MCF 10A (cell line): ENCODE data around the gene GID8. TPM values are rescaled to one million over a fixed set of nuclear protein-coding genes. Genes with fewer than 3 reads are reported as not detected.

Experiments used
- BruUV-seq: library from RNA; stranded (reverse); fragments of 400-500 nt; replicated peaks from 2 replicates; lab custom pipeline; 2021; lab: Mats Ljungman, UMichigan
- CTCF ChIA-PET: fragments of 300-600 bp; sonication (Branson Sonifier 250); formaldehyde crosslinking; extraction: SDS; loops from one replicate; lab custom pipeline; 2021; ENCODE audit warnings: antibody characterized with exemption, inconsistent platforms; lab: Yijun Ruan, JAX
- POLR2A ChIA-PET: fragments of 300-600, 350-650 bp; sonication (Branson Sonifier 250); formaldehyde crosslinking; extraction: SDS; loops from one replicate; lab custom pipeline; 2020; ENCODE audit warnings: antibody characterized with exemption, inconsistent platforms; lab: Yijun Ruan, JAX
- DNase-seq: peaks from one replicate; pipeline ENCODE4 v3.0.0-alpha.2; 2018; ENCODE audit not compliant: unreplicated experiment
- H3K27ac Mint-ChIP-seq: one replicate; pipeline ENCODE4 v1.8.0; 2022; ENCODE audit warnings: mild to moderate bottlenecking, low read depth, mixed read lengths; ENCODE audit not compliant: unreplicated experiment
- H3K27me3 Mint-ChIP-seq: one replicate; pipeline ENCODE4 v1.8.0; 2022; ENCODE audit warnings: mixed read lengths; ENCODE audit not compliant: insufficient read depth, unreplicated experiment
- H3K36me3 Mint-ChIP-seq: one replicate; pipeline ENCODE4 v1.8.0; 2022; ENCODE audit warnings: mild to moderate bottlenecking, moderate library complexity, mixed read lengths; ENCODE audit not compliant: insufficient read depth, unreplicated experiment
- H3K4me1 Mint-ChIP-seq: one replicate; pipeline ENCODE4 v1.8.0; 2022; ENCODE audit warnings: mixed read lengths; ENCODE audit not compliant: insufficient read depth, unreplicated experiment
- H3K4me3 Mint-ChIP-seq: one replicate; pipeline ENCODE4 v1.8.0; 2022; ENCODE audit warnings: mild to moderate bottlenecking, moderate library complexity, mixed read lengths; ENCODE audit not compliant: unreplicated experiment
- H3K9me3 Mint-ChIP-seq: one replicate; pipeline ENCODE4 v1.8.0; 2022; ENCODE audit warnings: mixed read lengths; ENCODE audit not compliant: unreplicated experiment
- intact Hi-C: fragments of 100-400 bp; cut with micrococcal nuclease; formaldehyde crosslinking; loops from 2 replicates; pipeline ENCODE4 v1.14.1; 2022
- total RNA-seq: library from RNA; stranded (reverse); gene quantifications from 2 replicates; pipeline ENCODE4 v1.2.3, GENCODE V29; 2022
- TF ChIP-seq, protein P1 (sequence below): fragments of 200-600 bp; IDR thresholded peaks from one replicate; pipeline ENCODE4 v1.8.0; 2022; ENCODE audit warnings: antibody characterized with exemption, mild to moderate bottlenecking; ENCODE audit not compliant: unreplicated experiment

GID8 gene
- total RNA-seq, 1 experiment from 2014 or later: 31.6 TPM

DNA sequence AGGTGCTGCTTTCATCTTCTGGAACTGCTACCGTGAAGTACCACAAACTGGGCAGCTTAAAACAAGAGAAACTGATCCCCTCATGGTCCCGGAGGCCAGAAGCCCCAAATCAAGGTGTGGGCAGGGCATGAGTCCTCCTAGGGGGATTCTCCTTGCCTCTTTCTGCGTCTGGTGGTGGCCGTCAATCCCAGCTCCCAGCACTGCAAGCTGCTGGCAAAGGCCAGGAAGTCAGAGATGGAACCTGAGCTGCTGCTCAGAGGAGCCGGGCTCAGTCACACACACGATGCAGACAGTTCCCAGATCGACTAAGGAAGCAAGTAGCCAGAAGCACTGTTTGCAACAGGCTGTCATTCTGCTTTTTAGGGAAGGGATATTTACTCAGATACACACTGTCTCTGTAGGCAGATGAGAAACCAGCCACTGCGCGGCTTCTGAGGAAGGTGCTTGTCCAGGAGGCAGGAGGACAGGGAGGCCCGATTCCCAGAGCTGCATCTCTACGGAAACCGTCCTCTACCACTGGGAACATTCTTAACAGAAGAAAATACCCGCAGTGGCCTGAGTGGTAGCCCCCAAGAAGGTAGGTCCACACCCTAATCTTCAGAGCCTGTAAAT is 53.4 kb downstream of the GID8 start:
- H3K4me3 Mint-ChIP-seq: no peak overlapping the region
- peaks cover 55% of the 10 kb centered on the region for H3K27me3 Mint-ChIP-seq
- intact Hi-C loops: no loop called here
- H3K9me3 Mint-ChIP-seq: no peaks in the 10 kb centered on the region
- peaks cover 4% of the 10 kb centered on the region for H3K4me1 Mint-ChIP-seq
- no TSS peak for BruUV-seq
- DNase-seq: no peak
- TF ChIP-seq, protein P1, sequence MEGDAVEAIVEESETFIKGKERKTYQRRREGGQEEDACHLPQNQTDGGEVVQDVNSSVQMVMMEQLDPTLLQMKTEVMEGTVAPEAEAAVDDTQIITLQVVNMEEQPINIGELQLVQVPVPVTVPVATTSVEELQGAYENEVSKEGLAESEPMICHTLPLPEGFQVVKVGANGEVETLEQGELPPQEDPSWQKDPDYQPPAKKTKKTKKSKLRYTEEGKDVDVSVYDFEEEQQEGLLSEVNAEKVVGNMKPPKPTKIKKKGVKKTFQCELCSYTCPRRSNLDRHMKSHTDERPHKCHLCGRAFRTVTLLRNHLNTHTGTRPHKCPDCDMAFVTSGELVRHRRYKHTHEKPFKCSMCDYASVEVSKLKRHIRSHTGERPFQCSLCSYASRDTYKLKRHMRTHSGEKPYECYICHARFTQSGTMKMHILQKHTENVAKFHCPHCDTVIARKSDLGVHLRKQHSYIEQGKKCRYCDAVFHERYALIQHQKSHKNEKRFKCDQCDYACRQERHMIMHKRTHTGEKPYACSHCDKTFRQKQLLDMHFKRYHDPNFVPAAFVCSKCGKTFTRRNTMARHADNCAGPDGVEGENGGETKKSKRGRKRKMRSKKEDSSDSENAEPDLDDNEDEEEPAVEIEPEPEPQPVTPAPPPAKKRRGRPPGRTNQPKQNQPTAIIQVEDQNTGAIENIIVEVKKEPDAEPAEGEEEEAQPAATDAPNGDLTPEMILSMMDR: no peak
- POLR2A ChIA-PET: interaction anchor here (0.8 to 1.2 kb wide), 2 partner anchors 24 to 90 kb away, joined by 3 read pairs; no protein-coding TSS in a partner anchor
- H3K27ac Mint-ChIP-seq: no peak overlapping the region
- CTCF ChIA-PET: interaction anchor here (0.5 to 1.4 kb wide), 5 partner anchors 19 to 173 kb away, joined by 3 to 11 read pairs (median 3); no protein-coding TSS in a partner anchor
- H3K36me3 Mint-ChIP-seq: no peaks in the 10 kb centered on the region

DNA sequence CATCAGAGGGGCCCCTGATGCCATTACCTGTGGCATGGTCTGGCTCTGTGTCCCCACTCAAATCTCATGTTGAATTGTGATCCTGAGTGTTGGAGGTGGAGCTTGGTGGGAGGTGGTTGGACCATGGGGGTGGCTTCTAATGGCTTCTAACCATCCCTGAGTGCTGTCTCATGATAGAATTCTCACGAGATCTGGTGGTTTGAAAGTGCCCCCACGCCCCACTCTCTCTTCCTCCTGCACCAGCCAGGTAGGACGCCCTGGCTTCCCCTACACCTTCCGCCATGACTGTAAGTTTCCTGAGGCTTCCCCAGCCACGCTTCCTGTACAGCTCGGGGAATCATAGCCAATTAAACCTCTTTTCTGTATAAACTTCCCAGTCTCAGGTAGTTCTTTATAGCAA is 53.9 kb downstream of the GID8 start:
- no TSS peak for BruUV-seq
- peaks cover 61% of the 10 kb centered on the region for H3K27me3 Mint-ChIP-seq

DNA sequence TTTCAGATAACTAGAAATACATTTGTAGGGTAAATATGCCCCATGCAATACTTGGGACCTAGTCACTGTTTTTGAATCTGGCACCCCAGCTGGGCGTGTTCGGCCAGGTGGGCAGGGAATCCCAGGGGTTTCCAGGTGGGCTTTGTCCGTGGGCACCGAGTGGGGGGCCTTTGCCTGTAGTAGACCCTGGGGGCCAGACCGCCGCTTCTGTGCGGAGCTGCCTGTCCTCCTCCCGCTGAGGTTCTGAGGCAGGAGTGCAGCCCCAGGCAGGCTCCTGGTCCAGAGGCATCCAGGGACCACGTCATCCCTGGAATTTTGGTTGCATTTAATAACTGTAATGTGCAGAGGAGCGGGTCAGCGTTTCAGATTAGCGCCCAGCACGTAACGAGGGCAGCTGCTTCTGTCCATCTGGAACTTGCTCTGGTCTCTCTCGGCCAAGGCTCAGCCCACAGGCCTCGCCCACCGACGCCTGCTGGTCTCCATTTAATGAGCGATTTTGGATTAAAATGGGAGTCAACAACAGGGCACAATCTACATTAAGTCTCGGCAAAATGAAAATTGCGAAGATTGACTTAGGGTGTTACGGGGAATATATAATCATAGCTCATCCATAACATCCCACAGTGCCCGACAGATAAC is 56.0 kb downstream of the GID8 start:
- Mint-ChIP-seq H3K4me1 (peaks cover 4% of the 10 kb centered on the region), H3K27ac (no peak overlapping the region), H3K27me3 (peaks cover 82% of the 10 kb centered on the region), H3K36me3 (no peaks in the 10 kb centered on the region), H3K4me3 (no peak overlapping the region), H3K9me3 (no peaks in the 10 kb centered on the region)
- ChIA-PET CTCF (interaction anchor here (1.4 to 1.6 kb wide), 2 partner anchors 9 to 22 kb away, joined by 3 to 5 read pairs; no protein-coding TSS in a partner anchor), POLR2A (interaction anchor here (1.4 kb wide), 1 partner anchor 10 kb away, joined by 4 read pairs; no protein-coding TSS in a partner anchor)
- no peak for DNase-seq
- TF ChIP-seq, protein P1: no peak
- no TSS peak for BruUV-seq
- intact Hi-C loops: no loop called here

More for the DNA sequence above, 53.9 kb downstream of the GID8 start:
- TF ChIP-seq, protein P1: no peak
- intact Hi-C loops: no loop called here
- no peak for DNase-seq
- ChIA-PET POLR2A (interaction anchor here (1.2 kb wide), 1 partner anchor 23 kb away, joined by 3 read pairs; no protein-coding TSS in a partner anchor), CTCF (interaction anchor here (0.8 to 1.4 kb wide), 2 partner anchors 20 to 88 kb away, joined by 3 to 11 read pairs; no protein-coding TSS in a partner anchor)
- H3K36me3 Mint-ChIP-seq: no peaks in the 10 kb centered on the region
- H3K27ac Mint-ChIP-seq: no peak overlapping the region
- H3K9me3 Mint-ChIP-seq: no peaks in the 10 kb centered on the region
- H3K4me1 Mint-ChIP-seq: peaks cover 4% of the 10 kb centered on the region
- H3K4me3 Mint-ChIP-seq: no peak overlapping the region

DNA sequence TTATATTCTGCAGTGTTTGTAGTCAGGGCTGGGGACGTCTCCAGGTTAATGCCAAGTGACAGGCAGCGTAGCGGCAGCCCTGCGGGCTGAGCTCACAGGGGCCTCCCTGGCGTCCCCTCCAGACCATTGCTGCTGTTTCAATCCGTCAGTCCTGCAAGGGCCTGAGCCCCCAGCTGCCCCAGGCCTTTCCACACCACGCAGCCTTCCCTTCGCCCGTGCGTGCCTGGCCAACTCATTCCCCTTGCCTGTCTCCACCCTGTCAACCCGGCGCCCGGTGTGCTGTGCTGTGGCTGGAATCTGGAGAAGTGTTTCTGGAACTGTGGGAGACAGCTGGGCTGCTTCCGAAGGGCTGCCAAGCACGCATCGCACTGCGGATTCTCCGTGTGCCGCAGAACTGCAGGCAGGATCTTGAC is 56.9 kb downstream of the GID8 start:
- CTCF ChIA-PET: interaction anchor here (1.4 to 1.6 kb wide), 2 partner anchors 10 to 22 kb away, joined by 3 to 5 read pairs; no protein-coding TSS in a partner anchor
- no TSS peak for BruUV-seq
- Mint-ChIP-seq H3K27ac (no peak overlapping the region), H3K4me3 (no peak overlapping the region), H3K36me3 (no peaks in the 10 kb centered on the region), H3K27me3 (peaks cover 91% of the 10 kb centered on the region), H3K9me3 (no peaks in the 10 kb centered on the region), H3K4me1 (no peaks in the 10 kb centered on the region)
- POLR2A ChIA-PET: interaction anchor here (1.4 kb wide), 1 partner anchor 9 kb away, joined by 4 read pairs; no protein-coding TSS in a partner anchor
- TF ChIP-seq, protein P1: no peak
- intact Hi-C loops: no loop called here
- DNase-seq: no peak
